HG03066 (cell line): ENCODE measurements around the gene KCNE4.

Source experiments
- ATAC-seq: cut with Tn5 transposase; IDR thresholded peaks from one replicate; pipeline ENCODE4 v1.9.1; 2021; ENCODE audit warnings: low read depth; ENCODE audit not compliant: unreplicated experiment

Gene KCNE4

GRCh38 chr2:223082706-223083105, 30.7 kb downstream of the KCNE4 start:
- no peak for ATAC-seq

- no peak for ATAC-seq
Observed at GRCh38 chr2:223083402-223084070, 31.5 kb downstream of the KCNE4 start.

GRCh38 chr2:223084873-223085272, 32.9 kb downstream of the KCNE4 start:
- ATAC-seq = no peak

GRCh38 chr2:223086370-223086981, 34.5 kb downstream of the KCNE4 start:
- ATAC-seq = no peak

- ATAC-seq = no peak
Observed at GRCh38 chr2:223087466-223087865, 35.5 kb downstream of the KCNE4 start.

- ATAC-seq = no peak
Observed at GRCh38 chr2:223088866-223089265, 36.9 kb downstream of the KCNE4 start.

GRCh38 chr2:223090039-223090438, 38.0 kb downstream of the KCNE4 start:
- ATAC-seq = no peak

GRCh38 chr2:223090540-223091235, 38.7 kb downstream of the KCNE4 start:
- ATAC-seq = no peak

- ATAC-seq = no peak
Observed at GRCh38 chr2:223092667-223093066, 40.7 kb downstream of the KCNE4 start.

- ATAC-seq = no peak
Observed at GRCh38 chr2:223093436-223094241, 41.6 kb downstream of the KCNE4 start.

- no peak for ATAC-seq
Observed at GRCh38 chr2:223095207-223095606, 43.2 kb downstream of the KCNE4 start.

- ATAC-seq = no peak
Observed at GRCh38 chr2:223096235-223096970, 44.4 kb downstream of the KCNE4 start.

GRCh38 chr2:223097888-223098383, 45.9 kb downstream of the KCNE4 start:
- ATAC-seq = no peak

GRCh38 chr2:223099561-223099960, 47.6 kb downstream of the KCNE4 start:
- ATAC-seq = no peak

- no peak for ATAC-seq
Observed at GRCh38 chr2:223100061-223100511, 48.1 kb downstream of the KCNE4 start.

- ATAC-seq = peak; percentile 52
Observed at GRCh38 chr2:223101340-223102039, 49.5 kb downstream of the KCNE4 start.

- ATAC-seq = no peak
Observed at GRCh38 chr2:223102040-223102400, 50.0 kb downstream of the KCNE4 start.

- ATAC-seq = no peak
Observed at GRCh38 chr2:223102450-223102849, 50.5 kb downstream of the KCNE4 start.

GRCh38 chr2:223104336-223105132, 52.5 kb downstream of the KCNE4 start:
- ATAC-seq = no peak
